22Rv1 (cell line): ENCODE measurements around the gene GPD2.

Experiments used
- ZFX ChIP-seq: fragments of 450-650 bp; IDR thresholded peaks from 2 replicates; pipeline ENCODE4 v1.6.1; 2017; ENCODE audit warnings: antibody characterized with exemption, borderline replicate concordance
- TF ChIP-seq, protein P1 (sequence below): fragments of 450-650 bp; IDR thresholded peaks from 2 replicates; pipeline ENCODE4 v1.5.1; 2017; ENCODE audit warnings: mild to moderate bottlenecking

DNA sequence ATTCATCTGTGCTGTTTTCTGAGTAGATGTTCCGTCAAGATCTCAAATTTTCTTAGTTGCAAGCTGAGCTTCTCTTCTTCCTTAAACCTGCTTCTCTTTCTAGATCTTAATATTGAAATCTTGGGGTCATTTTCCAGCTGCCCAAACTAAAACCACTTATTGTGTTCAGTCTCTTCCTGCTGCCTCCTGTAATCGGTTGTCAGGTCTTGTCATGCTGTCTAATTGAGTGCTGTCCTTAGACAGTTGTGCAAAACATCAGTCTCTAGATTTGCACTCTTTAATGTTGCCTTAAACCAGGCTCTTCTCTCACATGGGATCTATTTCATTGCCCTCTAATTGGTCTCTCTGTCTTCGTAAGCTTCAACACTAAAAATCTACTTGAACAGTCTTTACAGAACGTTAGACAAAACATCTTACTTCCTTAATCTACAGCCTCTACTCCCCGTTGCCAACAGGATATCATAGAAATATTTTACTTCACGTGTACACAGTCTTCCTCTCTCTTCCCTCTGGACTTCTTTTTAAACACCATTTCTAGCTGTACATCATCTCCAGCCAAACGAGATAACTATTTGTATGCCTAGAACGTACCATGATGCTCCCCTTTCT lies 34.9 kb downstream of the GPD2 start:
- TF ChIP-seq, protein P1, sequence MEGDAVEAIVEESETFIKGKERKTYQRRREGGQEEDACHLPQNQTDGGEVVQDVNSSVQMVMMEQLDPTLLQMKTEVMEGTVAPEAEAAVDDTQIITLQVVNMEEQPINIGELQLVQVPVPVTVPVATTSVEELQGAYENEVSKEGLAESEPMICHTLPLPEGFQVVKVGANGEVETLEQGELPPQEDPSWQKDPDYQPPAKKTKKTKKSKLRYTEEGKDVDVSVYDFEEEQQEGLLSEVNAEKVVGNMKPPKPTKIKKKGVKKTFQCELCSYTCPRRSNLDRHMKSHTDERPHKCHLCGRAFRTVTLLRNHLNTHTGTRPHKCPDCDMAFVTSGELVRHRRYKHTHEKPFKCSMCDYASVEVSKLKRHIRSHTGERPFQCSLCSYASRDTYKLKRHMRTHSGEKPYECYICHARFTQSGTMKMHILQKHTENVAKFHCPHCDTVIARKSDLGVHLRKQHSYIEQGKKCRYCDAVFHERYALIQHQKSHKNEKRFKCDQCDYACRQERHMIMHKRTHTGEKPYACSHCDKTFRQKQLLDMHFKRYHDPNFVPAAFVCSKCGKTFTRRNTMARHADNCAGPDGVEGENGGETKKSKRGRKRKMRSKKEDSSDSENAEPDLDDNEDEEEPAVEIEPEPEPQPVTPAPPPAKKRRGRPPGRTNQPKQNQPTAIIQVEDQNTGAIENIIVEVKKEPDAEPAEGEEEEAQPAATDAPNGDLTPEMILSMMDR = no peak
- no peak for TF ChIP-seq ZFX
